CD1c-positive myeloid dendritic cell (primary cell): ENCODE measurements around the gene VARS1.
"Not testable (repeated sequence)": the region's sequence is repeated elsewhere in the genome, so short reads cannot be mapped to it uniquely, and the experiment has no call there.

ENCODE experiments used
- DNase-seq: peaks from one replicate; pipeline ENCODE4 v3.0.0-alpha.2; 2016; ENCODE audit errors: extremely low spot score

VARS1 gene

GRCh38 chr6:31822036-31822821 is 26.7 kb upstream of the VARS1 start:
- DNase-seq, result peak; percentile 79

GRCh38 chr6:31821301-31822035 is 25.9 kb upstream of the VARS1 start:
- DNase-seq, result peak; percentile 73

GRCh38 chr6:31820399-31820798 is 24.8 kb upstream of the VARS1 start:
- DNase-seq, result not testable (repeated sequence)

GRCh38 chr6:31819871-31820299 is 24.3 kb upstream of the VARS1 start:
- no peak for DNase-seq

GRCh38 chr6:31817929-31818511 is 22.5 kb upstream of the VARS1 start:
- DNase-seq, result not testable (repeated sequence)

- DNase-seq, result peak; percentile 53
Measured at GRCh38 chr6:31817133-31817928, 21.8 kb upstream of the VARS1 start.

- DNase-seq, result peak; percentile 94
Measured at GRCh38 chr6:31815025-31815838, 19.7 kb upstream of the VARS1 start, which contains the start of the genes HSPA1A and HSPA1L. Gene HSPA1A, plus strand, starts transcription at chr6:31815543. Its CDS starts 214 bp downstream, at chr6:31815757. Gene HSPA1L, minus strand, starts transcription at chr6:31815283. Its CDS starts 3,311 bp downstream, at chr6:31811972.

GRCh38 chr6:31814677-31815024 is 19.1 kb upstream of the VARS1 start:
- peak; percentile 92 for DNase-seq

- DNase-seq, result no peak
Measured at GRCh38 chr6:31813465-31813849, 17.9 kb upstream of the VARS1 start.

GRCh38 chr6:31811645-31812044 is 16.1 kb upstream of the VARS1 start:
- no peak for DNase-seq

- not testable (repeated sequence) for DNase-seq
Measured at GRCh38 chr6:31808599-31808998, 13.0 kb upstream of the VARS1 start.

GRCh38 chr6:31806470-31807272 is 11.1 kb upstream of the VARS1 start, which contains the start of gene LSM2:
Gene LSM2, minus strand, starts transcription at chr6:31806966. Its CDS starts 209 bp downstream, at chr6:31806757.
- DNase-seq, result peak; percentile 99

GRCh38 chr6:31805939-31806469 is 10.5 kb upstream of the VARS1 start:
- no peak for DNase-seq

- not testable (repeated sequence) for DNase-seq
Measured at GRCh38 chr6:31801031-31801927, 5.7 kb upstream of the VARS1 start.

GRCh38 chr6:31799781-31800180 is 4.2 kb upstream of the VARS1 start:
- no peak for DNase-seq

GRCh38 chr6:31797588-31797987 is 2.0 kb upstream of the VARS1 start:
- DNase-seq, result no peak

- no peak for DNase-seq
Measured at GRCh38 chr6:31796993-31797385, 1.4 kb upstream of the VARS1 start.

- no peak for DNase-seq
Measured at GRCh38 chr6:31794866-31795615, 511 bp downstream of the VARS1 start.
